GM18498 (cell line): ENCODE measurements around the gene UCK1.
"Not testable (repeated sequence)": the region's sequence is repeated elsewhere in the genome, so short reads cannot be mapped to it uniquely, and the experiment has no call there.

Experiments
- ATAC-seq: cut with Tn5 transposase; IDR thresholded peaks from one replicate; pipeline ENCODE4 v1.9.1; 2021; ENCODE audit warnings: mild to moderate bottlenecking, moderate library complexity; ENCODE audit not compliant: unreplicated experiment

UCK1 gene

GRCh38 chr9:131524665-131525315, 6.3 kb downstream of the UCK1 start:
- no peak for ATAC-seq

GRCh38 chr9:131523451-131524435, 7.3 kb downstream of the UCK1 start:
- no peak for ATAC-seq

GRCh38 chr9:131523086-131523388, 8.0 kb downstream of the UCK1 start:
- no peak for ATAC-seq

GRCh38 chr9:131522257-131523085, 8.6 kb downstream of the UCK1 start:
- ATAC-seq = no peak

- ATAC-seq = no peak
Measured at GRCh38 chr9:131521822-131522221, 9.2 kb downstream of the UCK1 start.

- no peak for ATAC-seq
Measured at GRCh38 chr9:131521203-131521602, 9.9 kb downstream of the UCK1 start.

GRCh38 chr9:131520503-131520902, 10.6 kb downstream of the UCK1 start:
- ATAC-seq = no peak

GRCh38 chr9:131518553-131518952, 12.5 kb downstream of the UCK1 start:
- no peak for ATAC-seq

- no peak for ATAC-seq
Measured at GRCh38 chr9:131517761-131518190, 13.3 kb downstream of the UCK1 start.

GRCh38 chr9:131516930-131517329, 14.1 kb downstream of the UCK1 start:
- ATAC-seq = no peak

GRCh38 chr9:131516100-131516499, 15.0 kb downstream of the UCK1 start:
- ATAC-seq = no peak

- ATAC-seq = not testable (repeated sequence)
Measured at GRCh38 chr9:131515559-131516031, 15.5 kb downstream of the UCK1 start.

GRCh38 chr9:131513177-131513576, 17.9 kb downstream of the UCK1 start:
- ATAC-seq = no peak

GRCh38 chr9:131511880-131512279, 19.2 kb downstream of the UCK1 start:
- no peak for ATAC-seq

- ATAC-seq = no peak
Measured at GRCh38 chr9:131511416-131511815, 19.6 kb downstream of the UCK1 start.

- ATAC-seq = no peak
Measured at GRCh38 chr9:131505012-131505411, 26.1 kb downstream of the UCK1 start.

- ATAC-seq = no peak
Measured at GRCh38 chr9:131503626-131504465, 27.2 kb downstream of the UCK1 start.

GRCh38 chr9:131502781-131503625, 28.1 kb downstream of the UCK1 start, which contains the start of gene POMT1:
POMT1 (plus strand) TSS chr9:131502918; CDS start chr9:131504219, 1,301 bp downstream.
- ATAC-seq = peak; percentile 78

GRCh38 chr9:131500939-131501541, 30.0 kb downstream of the UCK1 start:
- ATAC-seq = no peak
